Neural crest cell (in vitro differentiated cells): ENCODE data around the gene PGC. TPM values are rescaled to one million over a fixed set of nuclear protein-coding genes. Genes with fewer than 3 reads are reported as not detected.

Experiments
- DNase-seq: peaks from one replicate; pipeline ENCODE4 v3.0.0; 2021; ENCODE audit warnings: low read depth, mixed read lengths, low spot score
- H3K27ac Mint-ChIP-seq: one replicate; pipeline ENCODE4 v1.8.0; 2021; ENCODE audit warnings: mild to moderate bottlenecking, mixed read lengths; ENCODE audit not compliant: unreplicated experiment
- H3K27me3 Mint-ChIP-seq: 2 replicates; pipeline ENCODE4 v1.8.0; 2021; ENCODE audit warnings: low read depth, mild to moderate bottlenecking, mixed read lengths
- H3K36me3 Mint-ChIP-seq: 2 replicates; pipeline ENCODE4 v1.8.0; 2021; ENCODE audit warnings: low read depth, mild to moderate bottlenecking, mixed read lengths
- H3K4me1 Mint-ChIP-seq: 2 replicates; pipeline ENCODE4 v1.8.0; 2021; ENCODE audit warnings: mixed read lengths
- H3K4me3 Mint-ChIP-seq: one replicate; pipeline ENCODE4 v1.8.0; 2021; ENCODE audit warnings: mild to moderate bottlenecking, mixed read lengths
- H3K9me3 Mint-ChIP-seq: 2 replicates; pipeline ENCODE4 v1.8.0; 2021; ENCODE audit warnings: mixed read lengths
- CTCF ChIP-seq: fragments of 200-600 bp; sonication (generic); conservative IDR thresholded peaks from 2 replicates; pipeline ENCODE4 v1.5.0; 2021; ENCODE audit warnings: antibody characterized with exemption, mild to moderate bottlenecking
- total RNA-seq: library from RNA; stranded (reverse); gene quantifications from 2 replicates; pipeline ENCODE4 v1.2.1, GENCODE V29; 2021

The PGC gene
- total RNA-seq, 1 donor from 2014 or later = not detected

- no peak for TF ChIP-seq CTCF
- peak; percentile 22 for DNase-seq
- H3K36me3 Mint-ChIP-seq = no peaks in the 10 kb centered on the region
- no peak overlapping the region for H3K27ac Mint-ChIP-seq
- peak overlapping the region; percentile 62 for H3K4me3 Mint-ChIP-seq
- H3K4me1 Mint-ChIP-seq = peaks cover 14% of the 10 kb centered on the region
- H3K9me3 Mint-ChIP-seq = no peaks in the 10 kb centered on the region
- H3K27me3 Mint-ChIP-seq = peaks cover 39% of the 10 kb centered on the region
These were observed 12.4 kb downstream of the PGC start for GRCh38 chr6:41734666-41735426.

- no peak for TF ChIP-seq CTCF
- peaks cover 39% of the 10 kb centered on the region for H3K27me3 Mint-ChIP-seq
- H3K27ac Mint-ChIP-seq = no peak overlapping the region
- DNase-seq = peak; percentile 39
- H3K4me3 Mint-ChIP-seq = peak overlapping the region; percentile 91
- H3K36me3 Mint-ChIP-seq = no peaks in the 10 kb centered on the region
- no peaks in the 10 kb centered on the region for H3K9me3 Mint-ChIP-seq
- H3K4me1 Mint-ChIP-seq = peaks cover 10% of the 10 kb centered on the region
These were observed 13.2 kb downstream of the PGC start for GRCh38 chr6:41733707-41734665.

GRCh38 chr6:41733360-41733706 is 13.9 kb downstream of the PGC start:
- DNase-seq = no peak
- H3K27me3 Mint-ChIP-seq = peaks cover 39% of the 10 kb centered on the region
- H3K4me3 Mint-ChIP-seq = peak overlapping the region; percentile 91
- no peak for TF ChIP-seq CTCF
- no peak overlapping the region for H3K27ac Mint-ChIP-seq
- no peaks in the 10 kb centered on the region for H3K9me3 Mint-ChIP-seq
- no peaks in the 10 kb centered on the region for H3K36me3 Mint-ChIP-seq
- H3K4me1 Mint-ChIP-seq = peaks cover 9% of the 10 kb centered on the region

GRCh38 chr6:41732591-41733359 is 14.4 kb downstream of the PGC start:
- no peak overlapping the region for H3K27ac Mint-ChIP-seq
- TF ChIP-seq CTCF = no peak
- H3K36me3 Mint-ChIP-seq = no peaks in the 10 kb centered on the region
- H3K27me3 Mint-ChIP-seq = peaks cover 39% of the 10 kb centered on the region
- peaks cover 9% of the 10 kb centered on the region for H3K4me1 Mint-ChIP-seq
- H3K9me3 Mint-ChIP-seq = no peaks in the 10 kb centered on the region
- H3K4me3 Mint-ChIP-seq = peak overlapping the region; percentile 91
- DNase-seq = no peak

- no peak for TF ChIP-seq CTCF
- no peaks in the 10 kb centered on the region for H3K9me3 Mint-ChIP-seq
- peaks cover 39% of the 10 kb centered on the region for H3K27me3 Mint-ChIP-seq
- H3K27ac Mint-ChIP-seq = no peak overlapping the region
- peaks cover 9% of the 10 kb centered on the region for H3K4me1 Mint-ChIP-seq
- H3K36me3 Mint-ChIP-seq = no peaks in the 10 kb centered on the region
- peak overlapping the region; percentile 56 for H3K4me3 Mint-ChIP-seq
- no peak for DNase-seq
These were observed 15.0 kb downstream of the PGC start for GRCh38 chr6:41732149-41732548.
